Occipital lobe (tissue), 2 donors: ENCODE results near the gene CAB39. TPM values are rescaled to one million over a fixed set of nuclear protein-coding genes. Genes with fewer than 3 reads are reported as not detected.

Experiments
- DNase-seq: peaks from one replicate; lab custom pipeline; 2025; lab: John Stamatoyannopoulos, UW
- total RNA-seq: library from RNA; depleted of rRNA; stranded (reverse); fragments of >200 nt; gene quantifications from one replicate; pipeline ENCODE4 v1.2.3, GENCODE V29; 2014

The CAB39 gene
- total RNA-seq, 1 donor from 2014 or later, result 149 TPM

GRCh38 chr2:230754200-230754599 lies 41.6 kb downstream of the CAB39 start:
- DNase-seq, result no peak

GRCh38 chr2:230757476-230757875 lies 44.8 kb downstream of the CAB39 start:
- no peak for DNase-seq

GRCh38 chr2:230758566-230759480 lies 46.2 kb downstream of the CAB39 start:
- DNase-seq, result no peak

- no peak for DNase-seq
These were observed 47.0 kb downstream of the CAB39 start for GRCh38 chr2:230759481-230760167.

GRCh38 chr2:230761704-230762103 lies 49.1 kb downstream of the CAB39 start:
- no peak for DNase-seq

- DNase-seq, result no peak
These were observed 49.8 kb downstream of the CAB39 start for GRCh38 chr2:230762317-230762896.

GRCh38 chr2:230764346-230764745 lies 51.7 kb downstream of the CAB39 start:
- DNase-seq, result no peak

GRCh38 chr2:230765611-230766300 lies 53.1 kb downstream of the CAB39 start:
- no peak for DNase-seq

GRCh38 chr2:230767862-230768388 lies 55.3 kb downstream of the CAB39 start:
- DNase-seq, result no peak

GRCh38 chr2:230770804-230771203 lies 58.2 kb downstream of the CAB39 start:
- DNase-seq, result no peak

- no peak for DNase-seq
These were observed 59.5 kb downstream of the CAB39 start for GRCh38 chr2:230772156-230772555.

- no peak for DNase-seq
These were observed 60.6 kb downstream of the CAB39 start for GRCh38 chr2:230773039-230773773.

- no peak for DNase-seq
These were observed 61.8 kb downstream of the CAB39 start for GRCh38 chr2:230774348-230774951.

GRCh38 chr2:230775737-230776136 lies 63.1 kb downstream of the CAB39 start:
- no peak for DNase-seq

GRCh38 chr2:230777721-230778120 lies 65.1 kb downstream of the CAB39 start:
- no peak for DNase-seq

- no peak for DNase-seq
These were observed 65.9 kb downstream of the CAB39 start for GRCh38 chr2:230778350-230779063.

GRCh38 chr2:230779126-230779525 lies 66.5 kb downstream of the CAB39 start:
- DNase-seq, result no peak

- DNase-seq, result no peak
These were observed 67.0 kb downstream of the CAB39 start for GRCh38 chr2:230779607-230780006.

- DNase-seq, result no peak
These were observed 68.6 kb downstream of the CAB39 start for GRCh38 chr2:230781130-230781797.
